Activated T-helper 17 cell treated with anti-CD3 and anti-CD28 coated beads, Interleukin-2, amount 50 U/mL, for 72 hours (primary cell): ENCODE data around the gene OR2V2. TPM values are rescaled to one million over a fixed set of nuclear protein-coding genes. Genes with fewer than 3 reads are reported as not detected.

Experiments used
- ATAC-seq: fragments of 150-1000 bp; cut with Tn5 transposase; replicated peaks from 2 replicates; pipeline ENCODE4 v1.10.0; 2021; ENCODE audit warnings: mild to moderate bottlenecking, moderate library complexity
- H3K27ac Mint-ChIP-seq: one replicate; pipeline ENCODE4 v1.8.0; 2022; ENCODE audit warnings: mixed read lengths
- H3K27me3 Mint-ChIP-seq: one replicate; pipeline ENCODE4 v1.8.0; 2022; ENCODE audit warnings: mixed read lengths
- H3K36me3 Mint-ChIP-seq: one replicate; pipeline ENCODE4 v1.8.0; 2022; ENCODE audit warnings: low read depth, mild to moderate bottlenecking, mixed read lengths
- H3K4me1 Mint-ChIP-seq: one replicate; pipeline ENCODE4 v1.8.0; 2022; ENCODE audit warnings: mixed read lengths
- H3K4me3 Mint-ChIP-seq: one replicate; pipeline ENCODE4 v1.8.0; 2022; ENCODE audit warnings: mild to moderate bottlenecking, mixed read lengths
- H3K9me3 Mint-ChIP-seq: one replicate; pipeline ENCODE4 v1.8.0; 2022; ENCODE audit warnings: mixed read lengths
- total RNA-seq, 2 donors: library from RNA; stranded (reverse); gene quantifications; one replicate each; pipeline ENCODE4 v1.2.3, GENCODE V29; 2022

OR2V2 gene
- total RNA-seq, 2 donors from 2014 or later = not detected

GRCh38 chr5:181182651-181183050, 35.3 kb downstream of the OR2V2 start:
- no peak for ATAC-seq
- peak overlapping the region; percentile 92 for H3K4me3 Mint-ChIP-seq
- H3K4me1 Mint-ChIP-seq = peaks cover 16% of the 10 kb centered on the region
- H3K36me3 Mint-ChIP-seq = peaks cover 8% of the 10 kb centered on the region
- no peaks in the 10 kb centered on the region for H3K27me3 Mint-ChIP-seq
- peak overlapping the region; percentile 87 for H3K27ac Mint-ChIP-seq
- H3K9me3 Mint-ChIP-seq = no peaks in the 10 kb centered on the region

- ATAC-seq = no peak
- peaks cover 5% of the 10 kb centered on the region for H3K9me3 Mint-ChIP-seq
- H3K27me3 Mint-ChIP-seq = no peaks in the 10 kb centered on the region
- peak overlapping the region; percentile 90 for H3K27ac Mint-ChIP-seq
- peak overlapping the region; percentile 92 for H3K4me3 Mint-ChIP-seq
- peaks cover 30% of the 10 kb centered on the region for H3K36me3 Mint-ChIP-seq
- H3K4me1 Mint-ChIP-seq = peaks cover 26% of the 10 kb centered on the region
Observed at GRCh38 chr5:181184845-181185216, 37.4 kb downstream of the OR2V2 start.

GRCh38 chr5:181185560-181185959, 38.2 kb downstream of the OR2V2 start:
- Mint-ChIP-seq H3K27me3 (no peaks in the 10 kb centered on the region), H3K27ac (no peak overlapping the region), H3K4me3 (peak overlapping the region; percentile 39), H3K9me3 (peaks cover 5% of the 10 kb centered on the region), H3K4me1 (peaks cover 26% of the 10 kb centered on the region), H3K36me3 (peaks cover 37% of the 10 kb centered on the region)
- no peak for ATAC-seq

- peaks cover 40% of the 10 kb centered on the region for H3K36me3 Mint-ChIP-seq
- peaks cover 27% of the 10 kb centered on the region for H3K4me1 Mint-ChIP-seq
- H3K27ac Mint-ChIP-seq = no peak overlapping the region
- peaks cover 5% of the 10 kb centered on the region for H3K9me3 Mint-ChIP-seq
- H3K4me3 Mint-ChIP-seq = peak overlapping the region; percentile 39
- no peak for ATAC-seq
- no peaks in the 10 kb centered on the region for H3K27me3 Mint-ChIP-seq
Observed at GRCh38 chr5:181186022-181186421, 38.6 kb downstream of the OR2V2 start.

- H3K36me3 Mint-ChIP-seq = peaks cover 51% of the 10 kb centered on the region
- peak overlapping the region; percentile 97 for H3K4me3 Mint-ChIP-seq
- peak overlapping the region; percentile 100 for H3K27ac Mint-ChIP-seq
- H3K9me3 Mint-ChIP-seq = peaks cover 5% of the 10 kb centered on the region
- H3K27me3 Mint-ChIP-seq = no peaks in the 10 kb centered on the region
- peaks cover 32% of the 10 kb centered on the region for H3K4me1 Mint-ChIP-seq
- ATAC-seq = no peak
Observed at GRCh38 chr5:181186986-181187499, 39.7 kb downstream of the OR2V2 start.

GRCh38 chr5:181187500-181188213, 40.3 kb downstream of the OR2V2 start:
- H3K27me3 Mint-ChIP-seq = no peaks in the 10 kb centered on the region
- H3K4me1 Mint-ChIP-seq = peaks cover 30% of the 10 kb centered on the region
- H3K4me3 Mint-ChIP-seq = peak overlapping the region; percentile 97
- ATAC-seq = no peak
- H3K36me3 Mint-ChIP-seq = peaks cover 57% of the 10 kb centered on the region
- H3K27ac Mint-ChIP-seq = peak overlapping the region; percentile 100
- H3K9me3 Mint-ChIP-seq = peaks cover 5% of the 10 kb centered on the region

- Mint-ChIP-seq H3K9me3 (peaks cover 5% of the 10 kb centered on the region), H3K27ac (peak overlapping the region; percentile 100), H3K4me1 (peaks cover 30% of the 10 kb centered on the region), H3K27me3 (no peaks in the 10 kb centered on the region), H3K4me3 (peak overlapping the region; percentile 97), H3K36me3 (peaks cover 59% of the 10 kb centered on the region)
- ATAC-seq = no peak
Observed at GRCh38 chr5:181188700-181189362, 41.4 kb downstream of the OR2V2 start.

GRCh38 chr5:181189363-181189961, 42.1 kb downstream of the OR2V2 start:
- Mint-ChIP-seq H3K9me3 (peaks cover 5% of the 10 kb centered on the region), H3K4me1 (peaks cover 25% of the 10 kb centered on the region), H3K27ac (peak overlapping the region; percentile 100), H3K27me3 (no peaks in the 10 kb centered on the region), H3K36me3 (peaks cover 59% of the 10 kb centered on the region), H3K4me3 (peak overlapping the region; percentile 97)
- peak; percentile 36 for ATAC-seq

- peaks cover 59% of the 10 kb centered on the region for H3K36me3 Mint-ChIP-seq
- ATAC-seq = peak; percentile 7
- H3K9me3 Mint-ChIP-seq = peaks cover 5% of the 10 kb centered on the region
- H3K4me1 Mint-ChIP-seq = peaks cover 25% of the 10 kb centered on the region
- no peaks in the 10 kb centered on the region for H3K27me3 Mint-ChIP-seq
- H3K4me3 Mint-ChIP-seq = peak overlapping the region; percentile 97
- H3K27ac Mint-ChIP-seq = peak overlapping the region; percentile 100
Observed at GRCh38 chr5:181189962-181190710, 42.8 kb downstream of the OR2V2 start.

GRCh38 chr5:181190711-181191525, 43.5 kb downstream of the OR2V2 start:
- Mint-ChIP-seq H3K27ac (peak overlapping the region; percentile 100), H3K9me3 (peaks cover 5% of the 10 kb centered on the region), H3K4me1 (peaks cover 25% of the 10 kb centered on the region), H3K27me3 (no peaks in the 10 kb centered on the region), H3K4me3 (peak overlapping the region; percentile 97), H3K36me3 (peaks cover 59% of the 10 kb centered on the region)
- peak; percentile 5 for ATAC-seq

- Mint-ChIP-seq H3K9me3 (peaks cover 5% of the 10 kb centered on the region), H3K27me3 (no peaks in the 10 kb centered on the region), H3K27ac (peak overlapping the region; percentile 100), H3K4me3 (peak overlapping the region; percentile 97), H3K4me1 (peaks cover 25% of the 10 kb centered on the region), H3K36me3 (peaks cover 59% of the 10 kb centered on the region)
- ATAC-seq = peak; percentile 74
Observed at GRCh38 chr5:181191526-181192336, 44.3 kb downstream of the OR2V2 start.

GRCh38 chr5:181192337-181193046, 45.1 kb downstream of the OR2V2 start:
- peak overlapping the region; percentile 97 for H3K4me3 Mint-ChIP-seq
- no peak for ATAC-seq
- peaks cover 52% of the 10 kb centered on the region for H3K36me3 Mint-ChIP-seq
- H3K4me1 Mint-ChIP-seq = peaks cover 25% of the 10 kb centered on the region
- peaks cover 5% of the 10 kb centered on the region for H3K9me3 Mint-ChIP-seq
- no peaks in the 10 kb centered on the region for H3K27me3 Mint-ChIP-seq
- peak overlapping the region; percentile 100 for H3K27ac Mint-ChIP-seq
